Ishikawa (cell line): ENCODE measurements around the gene EYS.

ENCODE experiments used
- CEBPB ChIP-seq: IDR thresholded peaks from 2 replicates; pipeline ENCODE4 v1.6.1; 2012
- CREB1 ChIP-seq: IDR thresholded peaks from 2 replicates; pipeline ENCODE4 v1.6.1; 2012; ENCODE audit warnings: low read depth
- EP300 ChIP-seq: IDR thresholded peaks from 2 replicates; pipeline ENCODE4 v1.6.1; 2012; ENCODE audit warnings: borderline replicate concordance
- FOXM1 ChIP-seq: IDR thresholded peaks from 2 replicates; pipeline ENCODE4 v1.6.1; 2012; ENCODE audit warnings: low read depth, borderline replicate concordance
- MAX ChIP-seq: IDR thresholded peaks from 2 replicates; pipeline ENCODE4 v1.6.1; 2012
- NFIC ChIP-seq: IDR thresholded peaks from 2 replicates; pipeline ENCODE4 v1.6.1; 2012
- RAD21 ChIP-seq: IDR thresholded peaks from 2 replicates; pipeline ENCODE4 v1.6.1; 2012; ENCODE audit warnings: low read depth
- REST ChIP-seq: IDR thresholded peaks from 2 replicates; pipeline ENCODE4 v1.6.1; 2012; ENCODE audit warnings: low read depth, mild to moderate bottlenecking
- TAF1 ChIP-seq: IDR thresholded peaks from 2 replicates; pipeline ENCODE4 v1.6.1; 2012; ENCODE audit warnings: low read depth, mild to moderate bottlenecking
- TCF12 ChIP-seq: IDR thresholded peaks from 2 replicates; pipeline ENCODE4 v1.6.1; 2012; ENCODE audit warnings: low read depth
- USF1 ChIP-seq: IDR thresholded peaks from 2 replicates; pipeline ENCODE4 v1.6.1; 2012
- YY1 ChIP-seq: IDR thresholded peaks from 2 replicates; pipeline ENCODE4 v1.6.1; 2012; ENCODE audit warnings: low read depth

- TF ChIP-seq FOXM1 (no peak), NFIC (no peak), EP300 (no peak), TAF1 (no peak), CEBPB (no peak), RAD21 (no peak), YY1 (no peak), REST (no peak), USF1 (no peak), TCF12 (no peak), MAX (no peak), CREB1 (no peak)
These were observed 1707.4 kb downstream of the EYS start for GRCh38 chr6:63999613-64000012.
